Prostate gland (tissue), 2 donors: ENCODE data around the gene RORB.

Source experiments
- CTCF ChIP-seq, 4 experiments: fragments of 200-600 bp in 2 of 4; fragments of 450-650 bp in 2 of 4; sonication (generic) in 2 of 4; IDR thresholded peaks; 1 replicate in 3 of 4; 2 replicates in 1 of 4; pipeline ENCODE4 v1.5.1; 2016 to 2019; ENCODE audit warnings: antibody characterized with exemption in 4 of 4, mild to moderate bottlenecking in 2 of 4, moderate library complexity in 2 of 4
- POLR2AphosphoS5 ChIP-seq: sonication (generic); formaldehyde crosslinking; IDR thresholded peaks from one replicate; pipeline ENCODE4 v1.6.1; 2017; ENCODE audit warnings: antibody characterized with exemption

DNA sequence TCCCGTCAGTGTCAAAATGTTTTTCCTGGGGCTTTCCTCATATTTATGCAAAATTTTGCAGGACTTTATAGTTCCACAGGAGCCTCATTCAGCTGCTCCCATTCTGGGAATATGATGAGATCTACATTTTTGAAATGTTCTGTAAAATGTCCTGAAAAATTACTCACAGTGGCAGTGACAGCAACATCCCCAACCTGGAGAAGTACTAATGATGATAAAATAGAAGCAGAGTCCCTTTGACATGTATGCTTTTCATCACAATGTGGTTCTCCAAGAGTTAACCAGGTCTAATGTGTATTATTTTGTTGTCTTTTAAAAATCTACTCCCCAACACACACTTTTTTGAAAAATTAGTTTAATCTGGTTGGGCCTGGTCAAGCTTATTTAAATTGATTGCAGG, 36.1 kb downstream of the RORB start:
- TF ChIP-seq POLR2AphosphoS5: no peak
- no peak for TF ChIP-seq CTCF (IDR thresholded peaks at IDR 0.05)
